H9 (cell line): ENCODE results near the gene FHL1. TPM values are rescaled to one million over a fixed set of nuclear protein-coding genes. Genes with fewer than 3 reads are reported as not detected.

ENCODE experiments used
- DNase-seq: peaks from one replicate; pipeline ENCODE4 v3.0.0-alpha.2; 2017
- H2AFZ ChIP-seq: one replicate; pipeline ENCODE4 v1.6.1; 2013; ENCODE audit warnings: mild to moderate bottlenecking, low read length, control low read depth, moderate library complexity
- H2AK5ac ChIP-seq: 2 replicates; pipeline ENCODE4 v1.6.1; 2013; ENCODE audit warnings: low read length, control low read depth, mixed read lengths; ENCODE audit not compliant: insufficient read length
- H2BK120ac ChIP-seq: one replicate; pipeline ENCODE4 v1.6.1; 2013; ENCODE audit warnings: low read depth, mild to moderate bottlenecking, low read length, control low read depth, inconsistent platforms; ENCODE audit not compliant: poor library complexity, severe bottlenecking
- H2BK12ac ChIP-seq: 2 replicates; pipeline ENCODE4 v1.6.1; 2013; ENCODE audit warnings: low read length, control low read depth, mixed read lengths, low read depth; ENCODE audit not compliant: insufficient read length
- H2BK15ac ChIP-seq: 2 replicates; pipeline ENCODE4 v1.6.1; 2013; ENCODE audit warnings: low read depth, low read length, control low read depth
- H2BK20ac ChIP-seq: one replicate; pipeline ENCODE4 v1.6.1; 2013; ENCODE audit warnings: low read depth, mild to moderate bottlenecking, low read length, control low read depth, inconsistent platforms; ENCODE audit not compliant: poor library complexity, severe bottlenecking
- H2BK5ac ChIP-seq: 2 replicates; pipeline ENCODE4 v1.6.1; 2013; ENCODE audit warnings: low read length, control low read depth, mixed read lengths; ENCODE audit not compliant: insufficient read length
- H3K14ac ChIP-seq: 2 replicates; pipeline ENCODE4 v1.6.1; 2013; ENCODE audit warnings: low read length, control low read depth; ENCODE audit not compliant: insufficient read depth
- H3K18ac ChIP-seq: 2 replicates; pipeline ENCODE4 v1.6.1; 2013; ENCODE audit warnings: low read depth, mild to moderate bottlenecking, mixed read lengths, low read length, control low read depth; ENCODE audit not compliant: insufficient read length
- H3K23ac ChIP-seq: 2 replicates; pipeline ENCODE4 v1.6.1; 2013; ENCODE audit warnings: low read length, control low read depth, mixed read lengths, low read depth; ENCODE audit not compliant: insufficient read length
- H3K23me2 ChIP-seq: 2 replicates; pipeline ENCODE4 v1.6.1; 2013; ENCODE audit warnings: low read depth, mild to moderate bottlenecking, mixed read lengths, low read length, control low read depth; ENCODE audit not compliant: insufficient read length, poor library complexity, severe bottlenecking
- H3K27ac ChIP-seq: 2 replicates; pipeline ENCODE4 v1.5.1; 2013; ENCODE audit warnings: low read length, control low read depth, mixed read lengths, low read depth; ENCODE audit not compliant: insufficient read length
- H3K27me3 ChIP-seq: 2 replicates; pipeline ENCODE4 v1.6.1; 2013; ENCODE audit warnings: low read length, control low read depth, inconsistent platforms; ENCODE audit not compliant: insufficient read depth
- H3K4ac ChIP-seq: 2 replicates; pipeline ENCODE4 v1.6.1; 2013; ENCODE audit warnings: low read depth, mild to moderate bottlenecking, control low read depth, inconsistent platforms, low read length, moderate library complexity
- H3K4me1 ChIP-seq: 2 replicates; pipeline ENCODE4 v1.6.1; 2013; ENCODE audit warnings: low read length, control low read depth, inconsistent platforms; ENCODE audit not compliant: insufficient read depth
- H3K4me2 ChIP-seq: 2 replicates; pipeline ENCODE4 v1.6.1; 2013; ENCODE audit warnings: low read length, control low read depth, mixed read lengths; ENCODE audit not compliant: insufficient read length, insufficient read depth
- H3K56ac ChIP-seq: 2 replicates; pipeline ENCODE4 v1.6.1; 2013; ENCODE audit warnings: low read depth, mild to moderate bottlenecking, mixed read lengths, low read length, control low read depth; ENCODE audit not compliant: insufficient read length
- H3K79me1 ChIP-seq: 2 replicates; pipeline ENCODE4 v1.6.1; 2013; ENCODE audit warnings: low read depth, mild to moderate bottlenecking, moderate library complexity, low read length, control low read depth, inconsistent platforms; ENCODE audit not compliant: insufficient read depth, poor library complexity, severe bottlenecking
- H3K79me2 ChIP-seq: 2 replicates; pipeline ENCODE4 v1.6.1; 2013; ENCODE audit warnings: low read length, control low read depth, inconsistent platforms; ENCODE audit not compliant: insufficient read depth
- H3K9ac ChIP-seq: 2 replicates; pipeline ENCODE4 v1.6.1; 2013; ENCODE audit warnings: low read length, control low read depth, mixed read lengths; ENCODE audit not compliant: insufficient read length; ENCODE audit errors: extremely low read depth
- H3K9me3 ChIP-seq: one replicate; pipeline ENCODE4 v1.6.1; 2013; ENCODE audit warnings: low read depth, low read length, inconsistent platforms; ENCODE audit not compliant: control insufficient read depth
- H3T11ph ChIP-seq: one replicate; pipeline ENCODE4 v1.6.1; 2013; ENCODE audit warnings: mild to moderate bottlenecking, low read length, control low read depth, inconsistent platforms
- H4K20me1 ChIP-seq: one replicate; pipeline ENCODE4 v1.6.1; 2013; ENCODE audit not compliant: control insufficient read depth, insufficient read length, insufficient read depth
- H4K5ac ChIP-seq: 2 replicates; pipeline ENCODE4 v1.6.1; 2013; ENCODE audit warnings: low read depth, mild to moderate bottlenecking, mixed read lengths, low read length, control low read depth; ENCODE audit not compliant: insufficient read length
- H4K8ac ChIP-seq: replicated peaks from 2 replicates; pipeline ENCODE4 v1.6.1; 2013; ENCODE audit warnings: low read length, control low read depth, mixed read lengths, low read depth; ENCODE audit not compliant: insufficient read length
- H4K91ac ChIP-seq: 2 replicates; pipeline ENCODE4 v1.6.1; 2013; ENCODE audit warnings: low read depth, mild to moderate bottlenecking, moderate library complexity, mixed read lengths, low read length, control low read depth; ENCODE audit not compliant: insufficient read length
- H3K27ac Mint-ChIP-seq, 3 experiments: 2 replicates in 2 of 3; 3 replicates in 1 of 3; pipeline ENCODE4 v1.8.0; 2020 to 2021; ENCODE audit warnings: mixed read lengths in 3 of 3, mild to moderate bottlenecking in 1 of 3, moderate library complexity in 1 of 3
- H3K27me3 Mint-ChIP-seq: 2 replicates; pipeline ENCODE4 v1.8.0; 2021; ENCODE audit warnings: low read depth, mild to moderate bottlenecking, moderate library complexity, mixed read lengths
- H3K36me3 Mint-ChIP-seq, 3 experiments: 2 replicates in 2 of 3; 3 replicates in 1 of 3; pipeline ENCODE4 v1.8.0; 2020 to 2021; ENCODE audit warnings: low read depth in 3 of 3, mixed read lengths in 3 of 3; ENCODE audit not compliant: insufficient read depth in 1 of 3
- H3K4me1 Mint-ChIP-seq, 2 experiments: 2 replicates each; pipeline ENCODE4 v1.8.0; 2020; ENCODE audit warnings: mixed read lengths in 2 of 2
- H3K4me3 Mint-ChIP-seq, 2 experiments: 2 replicates in 1 of 2; 3 replicates in 1 of 2; pipeline ENCODE4 v1.8.0; 2020 to 2021; ENCODE audit warnings: mild to moderate bottlenecking in 2 of 2, mixed read lengths in 2 of 2, moderate library complexity in 1 of 2
- H3K9me3 Mint-ChIP-seq, 2 experiments: 2 replicates in 1 of 2; 3 replicates in 1 of 2; pipeline ENCODE4 v1.8.0; 2020; ENCODE audit warnings: mild to moderate bottlenecking in 2 of 2, mixed read lengths in 2 of 2, moderate library complexity in 1 of 2
- WGBS: extraction: QIAGEN DNeasy Blood & Tissue Kit; methylation state at CpG from one replicate; pipeline ENCODE4 v1.1.7; 2013; ENCODE audit warnings: missing lambda C conversion rate, low lambda C conversion rate, mixed read lengths; ENCODE audit not compliant: insufficient read length; ENCODE audit errors: extremely low coverage; 5-methylcytosine and 5-hydroxymethylcytosine counted together
- total RNA-seq: library from RNA; stranded (reverse); gene quantifications from 2 replicates; pipeline ENCODE4 v1.2.1, GENCODE V29; 2021
- TF ChIP-seq, protein P1 (sequence below): fragments of 200-600 bp; sonication (generic); conservative IDR thresholded peaks from 3 replicates; pipeline ENCODE4 v1.8.0; 2021; ENCODE audit warnings: antibody characterized with exemption, mild to moderate bottlenecking

FHL1 gene
- total RNA-seq, 1 experiment from 2014 or later: 20.0 TPM

- no peak for DNase-seq
- Histone ChIP-seq H2BK12ac (no peak overlapping the region), H4K91ac (no peak overlapping the region), H3K14ac (0 out of 2 replicates have a peak overlapping the region, but pooled peaks have one; percentile 13), H4K20me1 (no peaks in the 10 kb centered on the region), H3K18ac (no peak overlapping the region), H3K4ac (no peak overlapping the region), H3K23ac (no peak overlapping the region), H4K8ac (no peak overlapping the region), H3K4me2 (peak overlapping the region; percentile 65), H3K56ac (no peak overlapping the region), H3K27me3 (peaks cover 2% of the 10 kb centered on the region; the same call in 1 of the 2 replicates), H2BK120ac (no peak overlapping the region), H2AK5ac (no peak overlapping the region), H3K9me3 (peaks cover 24% of the 10 kb centered on the region), H3K9ac (peak overlapping the region; percentile 19), H2BK20ac (no peak overlapping the region), H3K23me2 (no peaks in the 10 kb centered on the region), H3K27ac (no peak overlapping the region), H3K4me1 (no peaks in the 10 kb centered on the region), H2AFZ (no peak overlapping the region), H2BK5ac (no peak overlapping the region), H3K79me1 (no peaks in the 10 kb centered on the region), H2BK15ac (no peak overlapping the region), H3T11ph (no peak overlapping the region), H3K79me2 (no peaks in the 10 kb centered on the region), H4K5ac (no peak overlapping the region)
- Mint-ChIP-seq H3K27ac (no peak overlapping the region), H3K4me1 (peaks cover 0 to 16% of the 10 kb centered on the region in 2 experiments; a peak in 2 of 4 replicates), H3K36me3 (peaks cover 0 to 7% (median 5%) of the 10 kb centered on the region in 3 experiments; a peak in 4 of 7 replicates), H3K9me3 (peaks cover 65 to 80% of the 10 kb centered on the region in 2 experiments), H3K4me3 (peak overlapping the region; percentile 67 to 88), H3K27me3 (peaks cover 55% of the 10 kb centered on the region)
- no CpG with 5 or more reads among the region's 59 CpGs for WGBS
- TF ChIP-seq, protein P1, sequence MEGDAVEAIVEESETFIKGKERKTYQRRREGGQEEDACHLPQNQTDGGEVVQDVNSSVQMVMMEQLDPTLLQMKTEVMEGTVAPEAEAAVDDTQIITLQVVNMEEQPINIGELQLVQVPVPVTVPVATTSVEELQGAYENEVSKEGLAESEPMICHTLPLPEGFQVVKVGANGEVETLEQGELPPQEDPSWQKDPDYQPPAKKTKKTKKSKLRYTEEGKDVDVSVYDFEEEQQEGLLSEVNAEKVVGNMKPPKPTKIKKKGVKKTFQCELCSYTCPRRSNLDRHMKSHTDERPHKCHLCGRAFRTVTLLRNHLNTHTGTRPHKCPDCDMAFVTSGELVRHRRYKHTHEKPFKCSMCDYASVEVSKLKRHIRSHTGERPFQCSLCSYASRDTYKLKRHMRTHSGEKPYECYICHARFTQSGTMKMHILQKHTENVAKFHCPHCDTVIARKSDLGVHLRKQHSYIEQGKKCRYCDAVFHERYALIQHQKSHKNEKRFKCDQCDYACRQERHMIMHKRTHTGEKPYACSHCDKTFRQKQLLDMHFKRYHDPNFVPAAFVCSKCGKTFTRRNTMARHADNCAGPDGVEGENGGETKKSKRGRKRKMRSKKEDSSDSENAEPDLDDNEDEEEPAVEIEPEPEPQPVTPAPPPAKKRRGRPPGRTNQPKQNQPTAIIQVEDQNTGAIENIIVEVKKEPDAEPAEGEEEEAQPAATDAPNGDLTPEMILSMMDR: no peak
These were observed 569 bp upstream of the FHL1 start for GRCh38 chrX:136146614-136147314.
